ENCODE data around the gene TCF15. TPM values are rescaled to one million over a fixed set of nuclear protein-coding genes. Genes with fewer than 3 reads are reported as not detected.

Gene TCF15
- total RNA-seq, 4 donors from 2014 or later, result 3.0 to 6.6 (median 4.5) TPM; not detected in 1

GRCh38 chr20:635028-635892 lies 25.2 kb upstream of the TCF15 start:
- Histone ChIP-seq H3K4me1 (no peaks in the 10 kb centered on the region), H3K27me3 (peaks cover 44% of the 10 kb centered on the region), H3K4me3 (no peak overlapping the region), H3K9me3 (no peaks in the 10 kb centered on the region), H3K36me3 (no peaks in the 10 kb centered on the region), H3K27ac (no peak overlapping the region)
- no peak for ATAC-seq
- TF ChIP-seq EP300 (IDR thresholded peaks at IDR 0.05) (no peak), POLR2A (IDR thresholded peaks at IDR 0.05) (no peak), POLR2AphosphoS5 (IDR thresholded peaks at IDR 0.05) (no peak), CTCF (IDR thresholded peaks at IDR 0.05) (no peak)
- WGBS, 2 donors (ENCODE audit: low coverage in 1 of 2), result 48 to 80% methylated on average over 1 to 2 of the region's 9 CpGs

GRCh38 chr20:634148-634925 lies 24.2 kb upstream of the TCF15 start:
- Histone ChIP-seq H3K27ac (no peak overlapping the region), H3K27me3 (peaks cover 53% of the 10 kb centered on the region), H3K36me3 (no peaks in the 10 kb centered on the region), H3K4me1 (no peaks in the 10 kb centered on the region), H3K9me3 (no peaks in the 10 kb centered on the region), H3K4me3 (no peak overlapping the region)
- no peak for TF ChIP-seq POLR2A (IDR thresholded peaks at IDR 0.05)
- TF ChIP-seq EP300 (IDR thresholded peaks at IDR 0.05), result no peak
- no peak for TF ChIP-seq CTCF (IDR thresholded peaks at IDR 0.05)
- TF ChIP-seq POLR2AphosphoS5 (IDR thresholded peaks at IDR 0.05), result no peak
- 53 to 75% methylated on average over 4 to 10 of the region's 14 CpGs for WGBS, 2 donors (ENCODE audit: low coverage in 1 of 2)
- no peak for ATAC-seq

GRCh38 chr20:631101-631500 lies 21.0 kb upstream of the TCF15 start:
- H3K27me3 ChIP-seq, result peaks cover 57% of the 10 kb centered on the region
- TF ChIP-seq EP300 (IDR thresholded peaks at IDR 0.05) (no peak), POLR2A (IDR thresholded peaks at IDR 0.05) (no peak), POLR2AphosphoS5 (IDR thresholded peaks at IDR 0.05) (no peak), CTCF (IDR thresholded peaks at IDR 0.05) (no peak)
- ATAC-seq, result no peak
- WGBS, 2 donors (ENCODE audit: low coverage in 1 of 2), result 50 to 63% methylated on average over 1 of the region's 1 CpG
- no peaks in the 10 kb centered on the region for H3K36me3 ChIP-seq
- H3K4me1 ChIP-seq, result no peaks in the 10 kb centered on the region
- H3K9me3 ChIP-seq, result no peaks in the 10 kb centered on the region
- H3K27ac ChIP-seq, result no peak overlapping the region
- H3K4me3 ChIP-seq, result no peak overlapping the region

- no peak overlapping the region for H3K4me3 ChIP-seq
- ATAC-seq, result no peak
- TF ChIP-seq CTCF (IDR thresholded peaks at IDR 0.05), result no peak
- TF ChIP-seq POLR2AphosphoS5 (IDR thresholded peaks at IDR 0.05), result no peak
- no peak for TF ChIP-seq POLR2A (IDR thresholded peaks at IDR 0.05)
- TF ChIP-seq EP300 (IDR thresholded peaks at IDR 0.05), result no peak
- no peak overlapping the region for H3K27ac ChIP-seq
- H3K9me3 ChIP-seq, result peaks cover 0 to 9% (median 0%) of the 10 kb centered on the region in 3 donors
- 52 to 91% methylated on average over 2 of the region's 2 CpGs for WGBS, 2 donors (ENCODE audit: low coverage in 1 of 2)
- no peaks in the 10 kb centered on the region for H3K36me3 ChIP-seq
- no peaks in the 10 kb centered on the region for H3K4me1 ChIP-seq
- peaks cover 53% of the 10 kb centered on the region for H3K27me3 ChIP-seq
Observed at GRCh38 chr20:626579-626978, 16.5 kb upstream of the TCF15 start.
